Activated T-cell treated with anti-CD3 and anti-CD28 coated beads, Interleukin-2, amount 50 U/mL, for 48 hours (primary cell): ENCODE data around the gene WDR93.
"Not testable (repeated sequence)": the region's sequence is repeated elsewhere in the genome, so short reads cannot be mapped to it uniquely, and the experiment has no call there.

Source experiments
- DNase-seq, 2 experiments: peaks; one replicate each; pipeline ENCODE4 v3.0.0-alpha.2; 2020

Gene WDR93

GRCh38 chr15:89686522-89686921 lies 4.1 kb upstream of the WDR93 start:
- DNase-seq: no peak

GRCh38 chr15:89689930-89690275 lies 708 bp upstream of the WDR93 start:
- DNase-seq: not testable (repeated sequence)

- DNase-seq: no peak
Measured at GRCh38 chr15:89693091-89693490, 2.5 kb downstream of the WDR93 start.

GRCh38 chr15:89693696-89694095 lies 3.1 kb downstream of the WDR93 start:
- DNase-seq: no peak

GRCh38 chr15:89695198-89695597 lies 4.6 kb downstream of the WDR93 start:
- DNase-seq: no peak

GRCh38 chr15:89704411-89704810 lies 13.8 kb downstream of the WDR93 start:
- DNase-seq: no peak

- no peak for DNase-seq
Measured at GRCh38 chr15:89707577-89707976, 17.0 kb downstream of the WDR93 start.

- DNase-seq: no peak
Measured at GRCh38 chr15:89714775-89715174, 24.2 kb downstream of the WDR93 start.

- DNase-seq: no peak
Measured at GRCh38 chr15:89723031-89723430, 32.4 kb downstream of the WDR93 start.

GRCh38 chr15:89724621-89725020 lies 34.0 kb downstream of the WDR93 start:
- no peak for DNase-seq

GRCh38 chr15:89725064-89725463 lies 34.5 kb downstream of the WDR93 start:
- no peak for DNase-seq

- DNase-seq: no peak
Measured at GRCh38 chr15:89728254-89728653, 37.6 kb downstream of the WDR93 start.

GRCh38 chr15:89731275-89731674 lies 40.7 kb downstream of the WDR93 start:
- no peak for DNase-seq

GRCh38 chr15:89732451-89733172 lies 42.0 kb downstream of the WDR93 start:
- DNase-seq: no peak

- DNase-seq: no peak
Measured at GRCh38 chr15:89735773-89736172, 45.2 kb downstream of the WDR93 start.

GRCh38 chr15:89740137-89740536 lies 49.5 kb downstream of the WDR93 start:
- peak; percentile 59 to 62 for DNase-seq

- no peak for DNase-seq
Measured at GRCh38 chr15:89743011-89743410, 52.4 kb downstream of the WDR93 start.

GRCh38 chr15:89743594-89743993 lies 53.0 kb downstream of the WDR93 start:
- DNase-seq: no peak

- DNase-seq: no peak
Measured at GRCh38 chr15:89745131-89745530, 54.5 kb downstream of the WDR93 start.

- no peak for DNase-seq
Measured at GRCh38 chr15:89745768-89746167, 55.2 kb downstream of the WDR93 start.

- no peak for DNase-seq
Measured at GRCh38 chr15:89746386-89746780, 55.8 kb downstream of the WDR93 start.

GRCh38 chr15:89747708-89748682 lies 57.4 kb downstream of the WDR93 start:
- no peak for DNase-seq

GRCh38 chr15:89749054-89749453 lies 58.4 kb downstream of the WDR93 start:
- no peak for DNase-seq

- DNase-seq: no peak
Measured at GRCh38 chr15:89749526-89749925, 58.9 kb downstream of the WDR93 start.
